Left ventricle myocardium superior (tissue), 1 donor: ENCODE results near the gene SIGLEC8. TPM values are rescaled to one million over a fixed set of nuclear protein-coding genes. Genes with fewer than 3 reads are reported as not detected.
A peak's percentile ranks its signal among the peaks of the same experiment; 100 is the strongest.
"Not testable (repeated sequence)": the region's sequence is repeated elsewhere in the genome, so short reads cannot be mapped to it uniquely, and the experiment has no call there.

Source experiments
- ATAC-seq: fragments of 200-7000 bp; cut with Tn5 transposase; one replicate; pipeline ENCODE4 v1.9.1; 2020; ENCODE audit warnings: mild to moderate bottlenecking, moderate library complexity
- DNase-seq: peaks from one replicate; pipeline ENCODE4 v3.0.0-alpha.2; 2020
- intact Hi-C: fragments of 100-400 bp; cut with micrococcal nuclease; formaldehyde crosslinking; loops from one replicate; pipeline ENCODE4 v1.11.0; 2022
- long read RNA-seq: library from polyadenylated mRNA; unstranded; transcript quantifications from one replicate; pipeline ENCODE4 v2.0.0, GENCODE V29; 2021
- total RNA-seq: library from RNA; stranded (reverse); fragmentation: NEBNext Ultra II Directional; extraction: Animal tissue kit (Norgen Biotek cat#: 25700); gene quantifications from one replicate; pipeline ENCODE4 v1.2.1, GENCODE V29; 2021
- donor health status: DM: no; HTN: yes; CAD: no; lungs with severe emphysema.

The SIGLEC8 gene
- 0.15 TPM for total RNA-seq
- long read RNA-seq, result 0 reads

DNA sequence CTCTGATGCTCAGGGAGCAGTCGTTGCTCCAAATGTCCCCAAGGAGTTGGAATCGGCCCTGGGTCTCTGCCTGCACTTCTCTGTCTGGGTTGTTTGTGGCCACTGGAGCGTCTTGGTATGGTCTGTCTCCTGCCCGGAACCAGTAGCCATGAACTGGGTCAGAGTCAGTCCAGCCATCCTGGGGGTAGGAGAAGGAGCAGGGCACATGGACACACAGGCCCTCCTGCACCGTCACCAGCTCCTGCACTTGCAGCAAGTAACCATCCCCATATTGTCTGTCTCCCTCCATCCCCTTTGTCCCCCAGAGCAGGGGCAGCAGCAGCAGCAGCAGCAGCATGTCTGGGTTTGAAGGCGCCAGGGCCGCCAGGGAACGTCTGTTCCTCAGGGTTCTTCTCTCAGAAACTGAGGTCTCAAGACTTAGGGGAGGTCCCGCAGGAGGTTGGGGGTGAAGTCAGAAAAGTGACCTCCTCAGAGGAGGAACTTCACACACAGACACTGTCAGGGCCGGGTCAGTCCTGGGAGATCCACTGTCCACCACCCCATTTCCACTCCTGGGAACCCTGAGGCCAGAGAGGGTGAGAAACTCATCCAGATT, at the start of gene SIGLEC8:
Gene SIGLEC8 (minus strand): TSS at position 404 of the 595 bp plus-strand sequence. CDS start 67 bp downstream, at position 337.
- intact Hi-C loops, result no loop called here
- ATAC-seq, result no peak
- no peak for DNase-seq

- DNase-seq, result no peak
- no peak for ATAC-seq
- intact Hi-C loops, result no loop called here
Observed at GRCh38 chr19:51507640-51508058, 49.4 kb upstream of the SIGLEC8 start.

GRCh38 chr19:51507192-51507591, 48.9 kb upstream of the SIGLEC8 start:
- intact Hi-C loops, result no loop called here
- DNase-seq (no peak), ATAC-seq (peak; percentile 21)

- DNase-seq (no peak), ATAC-seq (no peak)
- intact Hi-C loops, result no loop called here
Observed at GRCh38 chr19:51505904-51506303, 47.6 kb upstream of the SIGLEC8 start.

- no peak for ATAC-seq
- DNase-seq, result no peak
- intact Hi-C loops, result no loop called here
Observed at GRCh38 chr19:51503896-51504295, 45.6 kb upstream of the SIGLEC8 start.

- intact Hi-C loops, result no loop called here
- ATAC-seq (no peak), DNase-seq (no peak)
Observed at GRCh38 chr19:51503286-51503817, 45.1 kb upstream of the SIGLEC8 start.

DNA sequence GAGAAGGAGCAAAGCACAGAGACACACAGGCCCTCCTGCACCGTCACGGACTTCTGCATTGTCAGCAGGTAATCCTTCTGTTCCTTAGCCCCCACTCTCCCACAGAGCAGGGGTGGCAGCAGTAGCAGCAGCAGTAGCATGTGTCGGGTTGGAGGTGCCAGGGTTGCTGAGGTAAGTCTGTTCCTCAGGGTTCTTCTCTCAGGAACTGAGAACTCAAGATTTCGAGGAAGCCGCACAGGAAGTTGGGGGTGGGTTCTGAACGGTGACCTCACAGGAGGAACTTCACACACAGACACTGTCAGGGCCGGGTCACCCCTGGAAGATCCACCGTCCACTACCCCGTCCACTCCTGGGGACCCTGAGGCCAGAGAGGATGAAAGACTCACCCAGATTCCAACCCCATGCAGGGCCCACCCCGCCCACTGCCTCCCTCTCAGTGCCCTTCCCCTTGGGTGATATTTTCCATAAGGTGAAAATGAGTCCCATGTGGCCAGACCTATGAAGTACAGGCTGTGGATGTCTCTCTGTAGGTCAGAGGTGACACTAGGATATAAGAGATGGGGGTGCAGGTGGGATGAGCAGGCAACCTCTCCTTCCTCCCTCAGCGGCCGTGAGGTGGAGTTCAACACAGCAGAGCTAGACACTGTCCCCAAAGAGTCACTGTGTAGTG, 43.5 kb upstream of the SIGLEC8 start, which contains the start of gene SIGLEC12:
Gene SIGLEC12 (minus strand): TSS at position 207 of the 670 bp plus-strand sequence. CDS start 67 bp downstream, at position 140.
- intact Hi-C loops, result no loop called here
- ATAC-seq, result peak; percentile 60
- DNase-seq, result peak; percentile 45

GRCh38 chr19:51500931-51501330, 42.7 kb upstream of the SIGLEC8 start:
- ATAC-seq, intact Hi-C loops: not testable (repeated sequence)

GRCh38 chr19:51497666-51498065, 39.4 kb upstream of the SIGLEC8 start:
- ATAC-seq, result no peak
- intact Hi-C loops, result no loop called here

More at GRCh38 chr19:51500931-51501330, 42.7 kb upstream of the SIGLEC8 start:
- DNase-seq, result not testable (repeated sequence)

GRCh38 chr19:51493776-51494175, 35.5 kb upstream of the SIGLEC8 start:
- no peak for DNase-seq
- ATAC-seq, result no peak
- intact Hi-C loops, result no loop called here

More at GRCh38 chr19:51497666-51498065, 39.4 kb upstream of the SIGLEC8 start:
- DNase-seq, result no peak

- ATAC-seq, result no peak
- no peak for DNase-seq
- intact Hi-C loops, result no loop called here
Observed at GRCh38 chr19:51491586-51491985, 33.3 kb upstream of the SIGLEC8 start.

DNA sequence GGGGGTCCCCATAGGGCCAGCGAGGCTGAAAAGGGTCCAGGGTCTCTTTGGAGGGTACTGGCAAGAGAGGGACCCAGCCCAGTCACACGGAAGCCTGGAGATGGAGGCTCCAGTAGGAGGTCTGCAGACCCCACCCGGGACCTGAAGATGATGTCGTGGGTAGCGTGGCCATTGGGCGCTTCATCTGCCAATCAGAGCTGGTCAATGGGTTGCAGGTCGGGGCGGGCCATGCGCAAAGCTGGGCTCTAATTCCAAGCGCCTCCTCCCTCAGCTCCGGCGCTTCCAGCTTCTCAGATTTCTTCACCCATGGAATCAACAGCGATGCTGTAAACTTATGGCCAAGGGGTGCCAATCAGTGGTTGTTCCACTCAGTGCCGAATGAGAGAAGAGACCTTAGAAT, 32.4 kb upstream of the SIGLEC8 start:
- ATAC-seq (no peak), DNase-seq (no peak)
- intact Hi-C loops, result no loop called here

- DNase-seq, result no peak
- no peak for ATAC-seq
- intact Hi-C loops, result no loop called here
Observed at GRCh38 chr19:51489113-51489512, 30.9 kb upstream of the SIGLEC8 start.

DNA sequence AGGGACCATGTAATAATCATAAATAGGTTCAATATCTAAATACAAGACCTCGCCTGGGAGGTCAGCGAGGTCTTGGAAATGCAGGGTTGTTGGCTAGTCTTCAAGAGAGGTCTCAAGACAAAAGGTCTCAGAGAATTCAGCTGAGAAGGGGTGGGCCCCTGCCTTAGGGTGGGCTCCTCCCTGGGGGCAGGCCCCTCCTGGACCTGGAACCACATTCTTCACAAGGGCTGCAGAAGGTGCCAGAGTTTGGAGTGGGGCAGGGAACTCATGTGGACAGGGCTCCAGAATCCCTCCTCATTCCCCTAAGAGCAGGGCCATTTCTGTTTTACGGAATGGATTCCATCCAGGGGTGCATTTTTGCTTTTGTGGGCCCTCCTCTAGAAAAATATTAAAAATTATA, 30.2 kb upstream of the SIGLEC8 start:
- no peak for DNase-seq
- intact Hi-C loops, result no loop called here
- ATAC-seq, result no peak

GRCh38 chr19:51485960-51486660, 27.9 kb upstream of the SIGLEC8 start:
- no peak for ATAC-seq
- no peak for DNase-seq
- intact Hi-C loops, result no loop called here

GRCh38 chr19:51480590-51480989, 22.3 kb upstream of the SIGLEC8 start:
- intact Hi-C loops, result no loop called here
- no peak for ATAC-seq
- no peak for DNase-seq

DNA sequence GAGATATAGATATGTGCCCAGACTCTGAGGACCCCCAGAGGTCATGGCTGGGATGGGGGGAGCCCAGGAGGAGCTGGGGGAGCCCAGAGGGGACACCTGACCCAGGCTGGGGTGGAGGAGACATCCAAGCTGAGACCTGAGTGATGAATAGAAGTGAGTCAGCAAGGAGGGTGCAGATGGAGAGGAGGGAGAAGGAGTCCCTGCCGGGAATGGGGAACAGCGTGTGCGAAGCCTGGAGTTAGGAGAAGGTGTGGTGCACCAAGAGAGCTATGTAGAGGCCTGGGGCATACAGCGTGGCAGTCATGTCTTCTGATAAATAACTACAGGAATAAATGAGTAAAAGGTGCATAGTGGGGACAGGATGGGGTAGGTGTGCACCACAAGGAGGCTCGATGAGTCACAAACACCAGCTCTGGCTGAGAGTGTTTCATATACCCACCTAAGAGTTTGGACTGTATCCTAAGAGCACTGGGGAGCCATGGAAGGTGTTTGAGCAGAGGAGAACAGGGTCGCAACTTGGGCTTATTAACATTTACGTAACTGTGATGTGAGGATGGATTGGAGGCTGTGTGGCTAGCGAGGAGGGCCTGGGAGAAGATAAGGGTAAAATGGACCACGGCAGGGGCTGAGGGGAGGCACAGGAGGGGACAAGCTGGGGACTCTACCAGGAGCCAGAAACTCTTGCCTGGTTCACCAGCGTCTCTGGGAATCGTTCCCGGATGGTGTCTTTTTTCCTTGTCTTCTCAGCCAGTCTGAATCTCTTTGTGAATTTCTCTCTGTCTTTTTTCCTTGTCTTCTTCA, 21.5 kb upstream of the SIGLEC8 start:
- intact Hi-C loops, result no loop called here
- no peak for DNase-seq

GRCh38 chr19:51478381-51479234, 20.4 kb upstream of the SIGLEC8 start, which contains the start of gene CEACAM18:
CEACAM18 (plus strand) TSS chr19:51478539.
- DNase-seq (no peak), ATAC-seq (no peak)
- intact Hi-C loops, result no loop called here

More for the DNA sequence above, 21.5 kb upstream of the SIGLEC8 start:
- ATAC-seq, result no peak
